Measurements from ENCODE around the gene LINGO3. TPM values are rescaled to one million over a fixed set of nuclear protein-coding genes. Genes with fewer than 3 reads are reported as not detected.

Gene LINGO3
- total and polyA plus RNA-seq, 2 of the 8 experiments (the other 6 are each of a cell fraction or from before 2014, with no cell fraction given) = 0.59 TPM; not detected in 1

DNA sequence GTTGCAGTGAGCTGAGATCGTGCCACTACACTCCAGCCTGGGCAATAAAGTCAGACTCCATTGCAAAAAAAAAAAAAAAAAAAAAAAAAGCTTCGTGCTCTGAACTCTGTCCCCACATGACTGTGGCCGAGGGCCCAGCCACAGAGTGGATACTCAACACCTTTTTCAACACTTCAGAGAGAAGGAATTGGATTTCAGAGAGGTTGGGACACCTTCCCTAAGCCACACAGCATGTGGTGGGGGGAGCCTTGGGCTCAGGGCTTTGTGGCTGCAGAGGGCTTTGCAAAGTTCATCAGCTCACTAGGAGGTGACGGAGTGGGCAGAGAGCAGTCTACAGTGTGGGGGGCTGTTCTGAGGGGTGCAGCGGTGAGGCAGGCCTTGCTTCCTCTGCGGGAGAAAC lies 11.0 kb upstream of the LINGO3 start:
- H2BK5ac ChIP-seq (ENCODE audit: low read depth, low read length) = no peak overlapping the region

More for the DNA sequence above, 11.0 kb upstream of the LINGO3 start:
- Histone ChIP-seq H3K56ac (replicated peaks; ENCODE audit: insufficient read length, low read depth, low read length) (no peak overlapping the region), H3K23me2 (ENCODE audit: low read depth, low read length) (no peaks in the 10 kb centered on the region), H2AFZ (ENCODE audit: low read length) (no peak overlapping the region), H2BK120ac (replicated peaks; ENCODE audit: low read depth, low read length) (no peak overlapping the region), H3K9ac (replicated peaks in 1 of 4; ENCODE audit: extremely low read depth in 1 of 4, low read depth in 3 of 4, low read length in 3 of 4) (no peak overlapping the region), H3K18ac (ENCODE audit: extremely low read depth, low read length) (no peak overlapping the region), H4K8ac (ENCODE audit: extremely low read depth, insufficient read depth, low read length) (no peak overlapping the region), H3K23ac (ENCODE audit: insufficient read length) (no peak overlapping the region), H3K27ac (ENCODE audit: low read depth, low read length) (no peak overlapping the region), H3K4me1 (replicated peaks in 1 of 4; ENCODE audit: control insufficient read depth in 3 of 4, insufficient read depth in 4 of 4, low read length in 3 of 4) (peaks cover 0 to 1% (median 0%) of the 10 kb centered on the region in 4 experiments; a peak in 1 of 7 replicates), H3K14ac (ENCODE audit: insufficient read length) (no peak overlapping the region), H4K5ac (ENCODE audit: insufficient read length, low read depth, low read length) (no peak overlapping the region), H3K79me1 (ENCODE audit: low read depth, low read length) (no peaks in the 10 kb centered on the region), H4K91ac (replicated peaks; ENCODE audit: insufficient read length, low read length) (no peak overlapping the region), H3K79me2 (ENCODE audit: control insufficient read depth in 1 of 2, insufficient read depth in 2 of 2, low read length in 2 of 2) (no peaks in the 10 kb centered on the region), H3K4me2 (ENCODE audit: insufficient read depth in 1 of 2, low read depth in 2 of 2, low read length in 2 of 2) (no peak overlapping the region), H3K9me3 (ENCODE audit: insufficient read depth in 2 of 2, low read depth in 1 of 2, low read length in 1 of 2) (no peaks in the 10 kb centered on the region), H4K20me1 (replicated peaks in 1 of 2; ENCODE audit: control insufficient read depth in 1 of 2, insufficient read depth in 2 of 2, low read length in 2 of 2) (peaks cover 0 to 1% of the 10 kb centered on the region in 2 experiments), H3K36me3 (ENCODE audit: control insufficient read depth in 2 of 4, insufficient read depth in 4 of 4, low read length in 3 of 4) (peaks cover 0 to 4% (median 0%) of the 10 kb centered on the region in 4 experiments; a peak in 3 of 8 replicates), H2BK15ac (ENCODE audit: low read length) (no peak overlapping the region), H3K4ac (replicated peaks; ENCODE audit: insufficient read length, low read depth, low read length) (no peak overlapping the region), H2AK5ac (ENCODE audit: low read depth, low read length) (no peak overlapping the region), H2BK20ac (ENCODE audit: low read length) (no peak overlapping the region), H3K27me3 (replicated peaks in 1 of 4; ENCODE audit: control insufficient read depth in 3 of 4, extremely low read depth in 1 of 4, insufficient read depth in 3 of 4, low read length in 3 of 4) (no peaks in the 10 kb centered on the region), H2BK12ac (ENCODE audit: low read depth, low read length) (no peak overlapping the region), H3K4me3 (ENCODE audit: extremely low read depth in 1 of 4, insufficient read depth in 2 of 4, low read depth in 3 of 4, low read length in 4 of 4) (no peak overlapping the region)
- FAIRE-seq (no peak), DNase-seq (ENCODE audit: low read depth in 1 of 2, low spot score in 2 of 2) (no peak)
- WGBS, 2 experiments (ENCODE audit: extremely low coverage in 1 of 2, insufficient coverage in 1 of 2, insufficient read length in 1 of 2, insufficient replicate concordance in 2 of 2, low coverage in 1 of 2, low lambda C conversion rate in 2 of 2, missing lambda C conversion rate in 1 of 2) = 84% methylated on average over 6 of the region's 6 CpGs; no CpG with 5 or more reads in 1 of the 2 experiments
- peak; percentile 54; the same call in 1 of the 2 replicates for TF ChIP-seq KDM1A (IDR thresholded peaks at IDR 0.05; ENCODE audit: borderline replicate concordance, low read length)
- no peak for TF ChIP-seq POLR2AphosphoS5 (IDR thresholded peaks at IDR 0.05; ENCODE audit: low read depth, low read length)
- TF ChIP-seq SIN3A (conservative IDR thresholded peaks at IDR 0.05 in 1 of 2, IDR thresholded peaks at IDR 0.05 in 1 of 2; ENCODE audit: low read depth in 1 of 2, low read length in 2 of 2) = no peak
- ChIA-PET POLR2A (ENCODE audit: partially characterized antibody) (interaction anchor here (0.7 to 4.1 kb wide), 5 partner anchors 9 to 89 kb away, joined by 3 to 29 read pairs (median 4); partner anchors contain the start of gene LSM7), CTCF (ENCODE audit: partially characterized antibody) (interaction anchor here (1.2 to 9.8 kb wide), 2 partner anchors 37 to 42 kb away, joined by 3 to 106 read pairs; partner anchors contain the start of gene PEAK3)
